Stimulated activated memory B cell treated with anti-CD40 and anti-IgM and Interleukin-4, amounts not matched to agents 10 μg/mL and 1 μg/mL and 100 μg/mL, for 72 hours (primary cell): ENCODE data around the gene HSBP1L1.

Source experiments
- ATAC-seq: fragments of 150-1000 bp; cut with Tn5 transposase; 2 replicates; pipeline ENCODE4 v1.10.0; 2021
- H3K27ac Mint-ChIP-seq: one replicate; pipeline ENCODE4 v1.8.0; 2022; ENCODE audit warnings: mild to moderate bottlenecking, mixed read lengths
- H3K27me3 Mint-ChIP-seq: one replicate; pipeline ENCODE4 v1.8.0; 2022; ENCODE audit warnings: mixed read lengths
- H3K36me3 Mint-ChIP-seq: one replicate; pipeline ENCODE4 v1.8.0; 2022; ENCODE audit warnings: mixed read lengths
- H3K4me1 Mint-ChIP-seq: one replicate; pipeline ENCODE4 v1.8.0; 2022; ENCODE audit warnings: mixed read lengths
- H3K4me3 Mint-ChIP-seq: one replicate; pipeline ENCODE4 v1.8.0; 2022; ENCODE audit warnings: mild to moderate bottlenecking, moderate library complexity, mixed read lengths
- H3K9me3 Mint-ChIP-seq: one replicate; pipeline ENCODE4 v1.8.0; 2022; ENCODE audit warnings: mixed read lengths

Gene HSBP1L1

GRCh38 chr18:79964330-79965118 lies at the start of gene HSBP1L1:
Gene HSBP1L1, plus strand, starts transcription at chr18:79964643. Its CDS starts 93 bp downstream, at chr18:79964736.
- Mint-ChIP-seq H3K27ac (peak within 1 kb of the TSS; percentile 78), H3K4me1 (peaks cover 47% of the 10 kb centered on the region), H3K27me3 (peaks cover 8% of the 10 kb centered on the region), H3K36me3 (peaks cover 7% of the 10 kb centered on the region), H3K4me3 (peak within 1 kb of the TSS; percentile 72), H3K9me3 (no peaks in the 10 kb centered on the region)
- peak; percentile 71 for ATAC-seq

GRCh38 chr18:79915161-79916127 lies 49.0 kb upstream of the HSBP1L1 start:
- peak overlapping the region; percentile 55 for H3K27ac Mint-ChIP-seq
- H3K36me3 Mint-ChIP-seq, result peaks cover 64% of the 10 kb centered on the region
- ATAC-seq, result peak; percentile 62

DNA sequence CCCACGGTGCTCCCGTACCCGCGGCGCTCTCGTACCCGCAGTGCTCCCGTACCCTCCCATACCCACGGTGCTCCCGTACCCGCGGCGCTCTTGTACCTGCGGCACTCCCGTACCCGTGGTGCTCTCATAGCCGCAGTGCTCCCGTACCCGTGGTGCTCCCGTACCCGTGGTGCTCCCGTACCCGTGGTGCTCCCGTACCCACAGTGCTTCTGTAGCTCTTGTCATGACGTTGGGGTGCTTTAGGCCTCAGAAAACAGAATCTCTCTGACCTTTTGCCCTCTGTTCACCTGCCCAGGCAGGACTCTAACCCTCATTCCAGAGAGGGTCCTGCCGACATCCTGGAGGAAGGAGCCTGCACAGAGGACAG lies 48.3 kb upstream of the HSBP1L1 start:
- Mint-ChIP-seq H3K27ac (peak overlapping the region; percentile 55), H3K9me3 (no peaks in the 10 kb centered on the region), H3K4me1 (peaks cover 36% of the 10 kb centered on the region), H3K36me3 (peaks cover 63% of the 10 kb centered on the region), H3K27me3 (no peaks in the 10 kb centered on the region), H3K4me3 (no peak overlapping the region)
- no peak for ATAC-seq

More at GRCh38 chr18:79915161-79916127, 49.0 kb upstream of the HSBP1L1 start:
- Mint-ChIP-seq H3K4me3 (no peak overlapping the region), H3K9me3 (no peaks in the 10 kb centered on the region), H3K27me3 (no peaks in the 10 kb centered on the region), H3K4me1 (peaks cover 36% of the 10 kb centered on the region)

- Mint-ChIP-seq H3K27ac (peak overlapping the region; percentile 55), H3K36me3 (peaks cover 65% of the 10 kb centered on the region), H3K27me3 (no peaks in the 10 kb centered on the region), H3K9me3 (no peaks in the 10 kb centered on the region), H3K4me1 (peaks cover 38% of the 10 kb centered on the region), H3K4me3 (no peak overlapping the region)
- ATAC-seq, result no peak
Observed at GRCh38 chr18:79916546-79917168, 47.8 kb upstream of the HSBP1L1 start.

- Mint-ChIP-seq H3K9me3 (no peaks in the 10 kb centered on the region), H3K4me1 (peaks cover 42% of the 10 kb centered on the region), H3K36me3 (peaks cover 68% of the 10 kb centered on the region), H3K4me3 (no peak overlapping the region), H3K27me3 (no peaks in the 10 kb centered on the region), H3K27ac (no peak overlapping the region)
- ATAC-seq, result no peak
Observed at GRCh38 chr18:79917169-79917852, 47.1 kb upstream of the HSBP1L1 start.

GRCh38 chr18:79917853-79918614 lies 46.4 kb upstream of the HSBP1L1 start:
- Mint-ChIP-seq H3K4me1 (peaks cover 37% of the 10 kb centered on the region), H3K4me3 (no peak overlapping the region), H3K27me3 (no peaks in the 10 kb centered on the region), H3K27ac (no peak overlapping the region), H3K36me3 (peaks cover 68% of the 10 kb centered on the region), H3K9me3 (no peaks in the 10 kb centered on the region)
- no peak for ATAC-seq

DNA sequence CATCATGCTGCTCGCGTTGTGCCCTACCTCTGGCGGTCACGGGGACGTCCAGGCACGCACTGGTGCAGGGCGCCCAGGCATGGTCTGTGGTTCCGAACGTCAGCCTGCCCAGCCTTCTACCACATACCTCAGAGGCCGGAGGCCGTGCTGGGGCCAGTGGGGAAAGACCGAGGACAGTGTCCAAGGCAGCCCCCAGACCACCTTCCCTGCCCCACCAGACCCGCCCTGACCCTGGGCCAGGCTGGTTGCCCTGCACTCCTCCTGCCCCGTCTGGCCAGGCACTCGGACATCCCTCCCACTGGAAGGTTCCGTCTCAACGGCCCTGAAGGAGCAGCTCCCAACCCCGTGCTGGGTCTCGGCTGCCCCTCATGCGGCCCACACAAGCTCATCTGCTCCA lies 45.8 kb upstream of the HSBP1L1 start:
- Mint-ChIP-seq H3K27me3 (no peaks in the 10 kb centered on the region), H3K36me3 (peaks cover 68% of the 10 kb centered on the region), H3K4me1 (peaks cover 32% of the 10 kb centered on the region), H3K27ac (no peak overlapping the region), H3K9me3 (no peaks in the 10 kb centered on the region), H3K4me3 (no peak overlapping the region)
- no peak for ATAC-seq

- peaks cover 3% of the 10 kb centered on the region for H3K9me3 Mint-ChIP-seq
- H3K4me3 Mint-ChIP-seq, result no peak overlapping the region
- peaks cover 71% of the 10 kb centered on the region for H3K36me3 Mint-ChIP-seq
- H3K27me3 Mint-ChIP-seq, result no peaks in the 10 kb centered on the region
- no peak overlapping the region for H3K27ac Mint-ChIP-seq
- ATAC-seq, result no peak
- peaks cover 27% of the 10 kb centered on the region for H3K4me1 Mint-ChIP-seq
Observed at GRCh38 chr18:79919089-79919488, 45.4 kb upstream of the HSBP1L1 start.

GRCh38 chr18:79921984-79922965 lies 42.2 kb upstream of the HSBP1L1 start:
- Mint-ChIP-seq H3K27ac (no peak overlapping the region), H3K36me3 (peaks cover 69% of the 10 kb centered on the region)
- ATAC-seq, result no peak

DNA sequence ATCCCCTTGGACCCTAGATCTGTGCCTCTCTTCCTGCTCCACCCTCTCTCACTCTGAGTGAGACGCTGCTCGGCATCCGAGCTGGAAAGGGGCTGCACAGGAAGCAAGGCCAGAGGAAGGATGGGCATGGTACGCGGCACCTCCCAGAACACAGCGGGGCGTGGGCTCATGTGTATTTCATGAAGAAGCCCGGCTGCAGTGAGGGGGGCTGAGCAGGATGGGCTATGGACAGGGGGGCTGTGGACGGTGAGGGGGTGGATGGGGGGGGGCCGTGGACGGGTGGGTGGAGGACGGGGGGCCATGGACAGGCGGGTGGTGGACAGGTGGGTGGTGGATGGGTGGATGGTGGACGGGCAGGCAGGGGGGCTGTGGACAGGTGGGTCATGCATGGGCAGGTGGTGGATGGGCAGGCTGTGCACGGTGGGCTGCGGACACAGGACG lies 41.5 kb upstream of the HSBP1L1 start:
- ATAC-seq, result no peak
- H3K4me1 Mint-ChIP-seq, result peaks cover 11% of the 10 kb centered on the region
- peaks cover 67% of the 10 kb centered on the region for H3K36me3 Mint-ChIP-seq
- no peak overlapping the region for H3K27ac Mint-ChIP-seq
- no peak overlapping the region for H3K4me3 Mint-ChIP-seq
- peaks cover 5% of the 10 kb centered on the region for H3K9me3 Mint-ChIP-seq
- H3K27me3 Mint-ChIP-seq, result no peaks in the 10 kb centered on the region

More at GRCh38 chr18:79921984-79922965, 42.2 kb upstream of the HSBP1L1 start:
- H3K27me3 Mint-ChIP-seq, result no peaks in the 10 kb centered on the region
- H3K4me1 Mint-ChIP-seq, result peaks cover 11% of the 10 kb centered on the region
- H3K4me3 Mint-ChIP-seq, result no peak overlapping the region
- peaks cover 5% of the 10 kb centered on the region for H3K9me3 Mint-ChIP-seq

DNA sequence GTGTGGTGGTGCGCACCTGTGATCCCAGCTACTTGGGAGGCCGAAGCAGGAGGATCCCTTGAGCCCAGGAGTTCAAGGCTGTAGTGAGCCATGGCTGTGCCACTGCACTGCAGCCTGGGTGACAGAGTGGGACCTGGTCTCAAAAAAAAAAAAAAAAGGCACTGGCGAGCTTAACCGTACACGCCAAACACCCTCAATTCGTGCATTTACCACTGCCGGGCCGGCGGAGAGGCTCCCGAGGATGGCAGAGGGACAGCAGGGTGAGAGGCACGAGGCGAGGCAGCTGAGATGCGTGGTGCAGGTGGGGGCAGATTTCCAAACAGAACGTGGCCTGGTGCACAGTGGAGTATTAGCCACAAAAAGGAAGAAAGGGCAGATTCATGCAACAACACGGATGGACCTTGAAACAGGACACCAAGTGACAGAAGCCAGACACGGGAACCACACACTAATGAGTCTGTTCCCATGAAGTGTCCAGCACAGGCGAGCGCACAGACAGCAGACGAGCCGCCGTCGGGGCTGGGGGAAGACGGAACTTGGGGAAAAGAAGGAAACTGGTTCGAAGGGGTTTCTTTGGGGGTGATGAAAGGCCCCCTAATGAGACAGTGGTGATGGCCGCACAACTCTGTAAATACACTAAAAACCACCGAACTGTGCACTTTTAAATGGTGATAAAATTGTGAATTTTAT lies 40.4 kb upstream of the HSBP1L1 start:
- Mint-ChIP-seq H3K36me3 (peaks cover 70% of the 10 kb centered on the region), H3K9me3 (peaks cover 9% of the 10 kb centered on the region)

DNA sequence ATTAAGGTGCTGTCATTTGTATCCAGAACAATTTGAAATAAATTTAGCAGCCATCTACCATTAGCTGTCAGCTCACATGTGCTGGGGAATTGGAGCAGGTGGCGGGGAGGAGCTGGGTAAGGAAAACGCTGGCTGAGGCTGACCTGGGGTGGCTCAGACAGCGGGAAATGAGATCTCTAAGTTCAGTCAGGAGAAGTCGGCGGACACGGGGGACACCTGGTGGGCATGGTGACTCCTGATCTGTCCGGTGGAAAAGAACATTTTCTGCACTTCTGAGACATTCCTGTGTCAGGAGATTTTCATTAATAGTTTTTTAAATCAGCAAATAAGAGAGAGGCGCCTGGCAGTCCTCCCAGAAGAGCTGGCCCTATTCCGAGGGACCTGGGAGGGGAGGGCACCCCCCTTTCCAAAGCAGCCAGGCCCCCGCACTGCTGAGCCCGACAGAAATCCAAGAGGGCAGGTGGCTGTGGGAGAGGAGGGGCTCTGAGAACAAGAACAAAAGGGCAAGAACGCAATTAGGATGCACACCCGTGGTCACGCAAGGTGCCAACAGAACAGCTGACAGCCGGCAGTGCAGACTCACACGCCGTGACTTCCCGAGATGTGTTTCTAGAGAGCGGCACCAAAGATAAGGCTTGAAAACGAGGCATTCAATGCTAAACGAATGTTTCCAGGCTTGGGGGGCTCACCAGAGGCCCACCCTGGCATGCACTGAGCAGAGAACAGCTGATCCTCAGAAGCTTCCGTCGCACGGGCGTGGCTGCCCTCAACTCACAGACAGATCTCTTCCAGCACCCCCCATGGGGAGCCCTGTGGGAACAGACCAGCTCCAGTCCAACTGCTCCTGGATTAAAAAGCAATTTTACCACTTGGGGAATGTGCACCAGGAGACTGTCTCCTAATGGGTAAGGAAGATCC lies 39.4 kb upstream of the HSBP1L1 start:
- no peak overlapping the region for H3K27ac Mint-ChIP-seq
- peaks cover 75% of the 10 kb centered on the region for H3K36me3 Mint-ChIP-seq
- no peak for ATAC-seq
- H3K4me3 Mint-ChIP-seq, result no peak overlapping the region
- no peaks in the 10 kb centered on the region for H3K27me3 Mint-ChIP-seq
- peaks cover 17% of the 10 kb centered on the region for H3K9me3 Mint-ChIP-seq
- H3K4me1 Mint-ChIP-seq, result peaks cover 21% of the 10 kb centered on the region

More for the DNA sequence above, 40.4 kb upstream of the HSBP1L1 start:
- H3K4me1 Mint-ChIP-seq, result peaks cover 19% of the 10 kb centered on the region
- ATAC-seq, result no peak
- no peak overlapping the region for H3K4me3 Mint-ChIP-seq
- H3K27me3 Mint-ChIP-seq, result no peaks in the 10 kb centered on the region
- no peak overlapping the region for H3K27ac Mint-ChIP-seq
